SHP77 treated with DMSO at 0.1 percent for 48 hours (cell line): ENCODE results near the gene SH3TC1.
A peak's percentile ranks its signal among the peaks of the same experiment; 100 is the strongest.

Source experiments
- DNase-seq: peaks from one replicate; lab custom pipeline; 2025; lab: John Stamatoyannopoulos, UW

Gene SH3TC1

DNA sequence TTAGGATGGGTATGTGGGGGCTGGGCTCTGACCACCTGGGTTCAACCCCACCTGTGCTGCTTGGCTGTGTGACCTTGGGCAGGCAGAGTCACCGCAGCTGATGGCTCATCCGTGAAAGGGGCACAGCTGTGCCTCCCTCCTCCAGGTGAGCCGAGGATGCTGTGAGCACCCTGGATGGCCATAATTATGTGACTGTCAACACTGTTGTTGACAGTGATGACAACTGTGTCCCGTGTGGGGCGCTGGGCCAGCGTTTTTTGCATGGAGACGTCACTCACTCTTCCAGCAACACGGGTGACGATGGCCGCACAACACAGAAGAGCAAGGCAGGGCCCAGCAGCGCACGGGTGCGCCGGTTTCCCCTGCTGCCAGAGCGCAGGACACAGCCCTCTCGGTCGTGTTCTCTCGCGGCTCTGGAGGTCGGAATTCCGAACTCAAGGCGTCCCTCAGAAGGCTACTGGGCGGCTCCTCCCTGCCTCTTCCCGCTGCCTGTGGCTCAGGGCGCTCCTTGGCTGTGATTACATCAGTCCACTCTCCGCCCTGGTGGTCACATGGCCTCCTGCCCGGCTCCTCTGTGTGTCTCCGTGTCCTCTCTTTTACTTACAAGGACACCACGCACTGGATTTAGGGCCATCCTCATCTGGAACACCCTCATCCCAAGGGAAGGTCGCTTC lies 1.3 kb downstream of the SH3TC1 start:
- DNase-seq, result no peak

- DNase-seq, result no peak
These were observed 2.3 kb downstream of the SH3TC1 start for GRCh38 chr4:8201321-8201781.

DNA sequence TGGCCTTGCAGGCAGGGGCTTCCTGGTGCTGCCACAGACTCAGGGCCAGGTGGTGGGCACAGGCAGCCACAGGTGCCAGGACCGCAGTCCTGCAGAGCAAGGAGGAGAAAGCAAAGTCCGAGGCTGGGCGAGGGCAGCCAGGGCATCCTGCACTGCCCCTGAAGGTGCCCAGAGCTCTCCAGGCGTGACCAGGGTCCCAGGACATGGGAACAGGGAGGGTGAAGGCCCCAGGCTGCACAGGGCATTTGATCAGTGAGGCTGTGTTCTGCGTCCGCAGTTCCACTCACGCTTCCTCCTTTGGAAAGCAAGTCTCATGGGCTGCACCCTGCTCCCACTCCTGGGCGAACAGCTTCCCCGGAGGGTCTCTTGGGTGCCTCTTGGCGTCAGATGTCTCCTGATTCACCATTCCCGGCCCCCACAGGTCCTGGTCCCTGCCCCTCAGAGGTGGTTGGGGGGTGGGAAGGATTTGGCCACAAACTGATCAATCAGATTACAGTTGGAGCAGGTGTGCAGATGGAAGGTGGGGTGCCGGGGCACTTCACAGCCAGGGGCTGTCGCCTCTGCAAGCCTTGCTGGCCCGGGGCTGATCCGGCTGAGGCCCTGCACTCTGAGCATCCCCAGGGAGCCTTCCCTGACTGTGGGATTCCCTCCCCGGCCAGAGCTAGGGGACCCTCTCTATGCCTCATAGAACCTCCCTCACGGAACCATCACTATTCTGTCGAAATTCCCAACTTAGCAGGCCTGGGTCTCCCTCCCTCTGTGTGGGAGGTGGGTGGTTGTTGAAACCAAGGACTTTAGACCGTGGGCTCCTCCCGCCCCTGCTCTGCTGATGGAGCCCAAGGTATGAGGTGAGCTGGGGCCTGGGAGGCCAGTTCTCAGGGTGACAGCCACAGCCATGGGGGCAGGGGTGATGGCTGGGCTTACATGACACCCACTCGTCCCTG lies 3.3 kb downstream of the SH3TC1 start:
- DNase-seq, result no peak

GRCh38 chr4:8203052-8203401 lies 3.9 kb downstream of the SH3TC1 start:
- no peak for DNase-seq

GRCh38 chr4:8203817-8204216 lies 4.7 kb downstream of the SH3TC1 start:
- no peak for DNase-seq

DNA sequence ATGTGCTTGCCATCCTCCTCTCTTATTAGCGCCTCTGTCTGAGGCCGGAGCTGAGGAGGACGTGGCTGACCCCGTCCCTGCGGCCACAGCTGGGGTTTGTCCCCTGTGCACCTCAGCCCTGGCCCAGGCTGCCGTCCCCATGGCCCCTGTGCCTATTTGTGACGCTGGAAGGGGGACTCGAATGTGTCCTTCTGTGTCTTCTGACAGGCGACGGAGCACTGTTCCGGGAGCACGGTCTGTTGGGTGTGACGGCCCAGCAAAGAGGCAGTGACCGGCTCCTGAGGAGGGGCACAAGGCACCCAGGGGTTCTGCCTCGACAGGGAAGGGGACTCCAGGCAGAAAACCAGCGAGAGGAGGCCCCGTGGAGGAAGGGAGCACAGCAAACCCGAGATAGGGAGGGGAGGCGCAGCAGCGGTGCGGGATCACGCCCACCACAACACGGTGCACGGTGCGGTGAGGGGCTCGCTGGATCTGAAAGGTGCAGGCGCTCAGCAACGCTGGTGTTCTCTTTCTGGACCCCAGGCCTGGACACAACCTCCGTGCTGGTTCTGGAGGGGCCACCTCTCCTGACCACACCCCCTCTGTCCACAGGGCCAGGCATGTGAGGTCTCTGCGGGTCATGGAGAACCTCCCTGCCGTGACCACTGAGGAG lies 5.6 kb downstream of the SH3TC1 start:
- no peak for DNase-seq

- no peak for DNase-seq
These were observed 6.2 kb downstream of the SH3TC1 start for GRCh38 chr4:8205241-8205707.

GRCh38 chr4:8205749-8206611 lies 6.9 kb downstream of the SH3TC1 start:
- DNase-seq, result peak; percentile 52

DNA sequence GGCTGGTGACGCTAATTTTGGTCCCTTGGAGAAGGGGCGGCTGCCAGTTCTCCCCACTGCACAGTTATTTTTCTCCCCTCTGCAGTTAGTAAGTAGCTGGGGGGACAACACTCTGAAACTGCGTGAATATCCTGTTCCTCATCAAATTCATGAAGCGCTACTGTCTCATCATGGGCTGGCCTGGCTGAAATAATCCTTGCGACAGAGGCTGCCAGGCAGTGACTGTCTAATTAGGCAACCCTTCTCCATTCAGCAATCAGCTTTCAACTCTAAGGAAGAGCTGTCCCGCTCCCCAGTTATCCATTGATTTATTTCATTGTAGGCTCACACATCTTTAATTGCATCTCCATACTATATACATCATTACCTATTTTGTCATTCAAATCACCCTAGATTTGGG lies 8.2 kb downstream of the SH3TC1 start:
- no peak for DNase-seq

DNA sequence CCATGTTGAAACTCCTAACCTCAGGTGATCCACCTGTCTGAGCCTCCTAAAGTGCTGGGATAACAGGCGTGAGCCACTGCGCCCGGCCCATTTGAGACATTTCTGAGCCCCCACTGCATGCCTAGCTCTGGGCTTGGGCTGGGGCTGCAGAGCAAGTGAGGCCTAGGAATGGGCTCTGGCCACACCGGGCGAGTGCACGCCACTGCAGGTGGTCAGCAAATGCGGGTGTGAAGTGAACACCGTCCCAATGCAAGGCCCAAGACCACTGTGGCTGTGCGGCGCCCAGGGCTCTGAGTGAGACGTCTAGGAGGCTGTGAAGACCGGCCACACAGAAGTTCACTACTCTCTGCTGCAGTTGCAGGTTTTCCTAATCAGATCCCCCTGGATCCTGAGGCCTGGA lies 9.5 kb downstream of the SH3TC1 start:
- DNase-seq, result no peak

GRCh38 chr4:8209181-8209874 lies 10.2 kb downstream of the SH3TC1 start:
- DNase-seq, result no peak

DNA sequence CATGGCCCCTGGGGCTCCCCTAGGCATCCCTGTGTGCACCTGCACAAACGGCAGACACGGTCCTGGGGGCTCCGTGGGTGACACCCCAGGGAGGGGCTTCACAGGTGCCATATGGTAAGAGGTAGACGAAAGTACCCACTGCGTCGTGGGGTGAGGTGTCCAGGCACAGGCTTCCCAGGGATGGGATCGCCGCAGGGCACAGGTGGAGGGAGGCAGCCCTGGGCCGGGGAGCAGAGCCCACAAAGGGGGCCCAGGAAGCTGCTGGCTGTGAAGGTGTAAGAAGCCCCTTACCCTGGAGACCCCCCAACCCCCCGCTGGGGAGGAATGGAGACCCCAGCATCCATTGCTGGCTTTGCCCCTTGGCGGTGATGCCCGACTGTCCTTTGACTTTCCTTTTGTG lies 10.9 kb downstream of the SH3TC1 start:
- DNase-seq, result no peak

GRCh38 chr4:8210616-8211015 lies 11.5 kb downstream of the SH3TC1 start:
- no peak for DNase-seq

DNA sequence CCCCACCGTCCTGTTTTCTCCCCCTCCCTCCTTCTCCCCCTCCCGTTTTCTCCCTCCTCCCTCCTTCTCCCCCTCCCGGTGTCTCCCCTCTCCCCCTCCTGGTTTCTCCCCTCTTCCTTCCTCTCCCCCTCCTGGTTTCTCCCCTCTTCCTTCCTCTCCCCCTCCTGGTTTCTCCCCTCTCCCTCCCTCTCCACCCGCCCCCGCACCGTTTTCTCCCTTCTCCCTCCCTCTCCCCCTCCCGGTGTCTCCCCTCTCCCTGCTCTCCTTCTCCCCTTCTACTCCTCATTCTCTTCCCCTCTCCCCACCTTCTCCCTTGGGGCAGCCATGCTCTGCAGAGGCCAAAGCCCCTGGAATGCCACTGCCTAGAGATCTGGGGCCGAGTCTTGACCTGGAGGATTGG lies 12.2 kb downstream of the SH3TC1 start:
- DNase-seq, result no peak

DNA sequence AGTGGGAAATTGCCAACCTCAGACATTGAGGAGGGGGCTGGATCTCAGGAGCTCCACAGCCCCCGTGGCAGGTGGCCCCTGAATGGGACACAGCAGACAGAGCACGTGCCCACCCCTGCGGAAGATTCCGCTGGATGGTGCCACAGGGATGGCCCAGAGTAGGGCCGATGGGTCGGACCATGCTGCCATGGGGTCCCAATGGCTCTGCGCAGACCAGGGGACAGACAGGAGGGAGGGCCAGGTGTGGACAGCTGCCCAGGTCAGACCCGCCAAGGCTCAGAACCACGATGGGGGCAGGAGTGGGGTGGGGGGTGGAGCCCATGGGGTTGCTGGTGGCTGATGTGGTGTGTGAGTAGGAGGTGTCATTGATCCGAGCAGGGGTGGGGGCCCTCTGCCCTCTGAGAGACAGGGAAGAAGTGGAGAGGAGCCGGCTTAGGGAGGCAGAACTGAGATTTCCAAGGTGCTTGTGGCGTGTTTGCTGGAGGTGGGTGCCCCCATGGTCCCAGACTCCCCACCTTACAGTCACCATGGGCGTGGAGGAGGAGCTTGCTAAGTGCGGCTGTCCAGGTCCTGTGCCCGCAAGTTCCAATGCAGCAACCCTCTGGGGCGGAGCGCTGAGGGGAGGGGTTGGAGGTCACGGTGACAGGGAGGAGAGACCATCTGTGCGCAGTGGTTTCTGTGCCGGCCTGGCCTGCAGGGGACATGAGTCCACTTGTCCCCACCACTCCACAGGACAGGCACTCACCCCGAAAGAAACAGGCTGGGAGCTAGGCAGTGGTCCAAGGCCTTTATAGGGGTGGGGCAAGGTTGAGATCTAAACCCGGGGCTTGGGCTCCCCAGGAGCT lies 12.9 kb downstream of the SH3TC1 start:
- DNase-seq, result no peak

GRCh38 chr4:8212622-8213021 lies 13.5 kb downstream of the SH3TC1 start:
- DNase-seq, result no peak

- no peak for DNase-seq
These were observed 14.0 kb downstream of the SH3TC1 start for GRCh38 chr4:8213121-8213520.

DNA sequence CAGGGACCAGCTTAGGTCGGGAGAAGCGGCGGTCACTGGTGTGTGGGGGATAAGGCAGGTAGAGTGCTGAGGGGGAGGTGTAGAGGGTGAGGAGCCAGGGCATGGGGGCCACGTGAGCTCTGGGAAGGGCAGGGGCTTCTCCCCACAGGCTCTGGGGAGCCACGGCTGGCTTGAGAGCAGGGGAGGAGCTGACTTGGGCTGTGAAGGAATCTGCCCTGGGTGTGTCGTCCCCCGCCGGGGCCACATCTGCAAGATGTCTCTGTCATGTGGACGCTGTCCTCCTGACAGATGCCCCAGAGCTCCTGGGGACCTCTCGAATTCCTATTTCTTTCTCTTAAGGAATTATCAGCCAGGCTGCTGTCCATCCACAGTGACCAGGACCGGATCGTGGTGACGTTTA lies 15.0 kb downstream of the SH3TC1 start:
- DNase-seq, result no peak

- no peak for DNase-seq
These were observed 15.9 kb downstream of the SH3TC1 start for GRCh38 chr4:8215001-8215427.
